A549 (cell line): Measurements from ENCODE around the gene PMPCA. TPM values are rescaled to one million over a fixed set of nuclear protein-coding genes. Genes with fewer than 3 reads are reported as not detected.

Experiments
- ATAC-seq, 2 experiments: fragments of 200-7000 bp in 1 of 2; fragments of >200 bp in 1 of 2; cut with Nextera tagmentation in 1 of 2; cut with Tn5 transposase in 1 of 2; 3 replicates each; pipeline versions ENCODE4 v1.8.0 to v1.9.1; 2018 to 2020; ENCODE audit warnings: mild to moderate bottlenecking in 1 of 2, moderate library complexity in 1 of 2
- CTCF ChIA-PET: fragments of 300-600 bp; sonication (Branson Sonifier 250); formaldehyde crosslinking; extraction: SDS; loops from one replicate; lab custom pipeline; 2021; ENCODE audit warnings: antibody characterized with exemption, inconsistent platforms; lab: Yijun Ruan, JAX
- POLR2A ChIA-PET: fragments of 350-600 bp; formaldehyde crosslinking; extraction: SDS; loops from one replicate; lab custom pipeline; 2021; ENCODE audit warnings: antibody characterized with exemption, inconsistent platforms; lab: Yijun Ruan, JAX
- DNase-seq, 2 experiments: peaks; one replicate each; pipeline versions ENCODE4 v3.0.0 to v3.0.0-alpha.2; 2011 to 2016; ENCODE audit warnings: low read depth in 1 of 2, low spot score in 1 of 2
- FAIRE-seq: peaks from 2 replicates; lab custom pipeline; 2011; peaks lifted over from hg19 to GRCh38; lab: Jason Lieb, UNC
- H3K27ac ChIP-seq, 2 experiments: fragments of >200 bp; sonication (Bioruptor Twin); formaldehyde crosslinking; 3 replicates each; pipeline ENCODE4 v1.5.1; 2016 to 2017
- H3K4me1 ChIP-seq: fragments of >200 bp; sonication (Bioruptor Twin); formaldehyde crosslinking; 3 replicates; pipeline ENCODE4 v1.6.1; 2016
- H3K4me2 ChIP-seq: fragments of >200 bp; sonication (Bioruptor Twin); formaldehyde crosslinking; 3 replicates; pipeline ENCODE4 v1.6.1; 2016
- H3K4me3 ChIP-seq: fragments of >200 bp; sonication (Bioruptor Twin); formaldehyde crosslinking; 3 replicates; pipeline ENCODE4 v1.5.1; 2016
- H3K9me3 ChIP-seq: fragments of >200 bp; sonication (Bioruptor Twin); formaldehyde crosslinking; 3 replicates; pipeline ENCODE4 v1.6.1; 2016
- CBX2 ChIP-seq: fragments of 200-600 bp; sonication (generic); IDR thresholded peaks from 2 replicates; pipeline ENCODE4 v1.6.1; 2016; ENCODE audit warnings: low read depth, mild to moderate bottlenecking, borderline replicate concordance
- CHD4 ChIP-seq: fragments of 200-600 bp; sonication (generic); IDR thresholded peaks from 2 replicates; pipeline ENCODE4 v1.6.1; 2016; ENCODE audit warnings: antibody characterized with exemption, mild to moderate bottlenecking, borderline replicate concordance
- HEYL ChIP-seq: fragments of 250-450 bp; sonication (Bioruptor Pico); IDR thresholded peaks from 2 replicates; pipeline ENCODE4 v1.8.0; 2021; ENCODE audit warnings: mild to moderate bottlenecking, moderate library complexity
- HOXA7 ChIP-seq: fragments of 250-450 bp; sonication (Bioruptor Pico); IDR thresholded peaks from 2 replicates; pipeline ENCODE4 v1.5.0; 2020; ENCODE audit warnings: mild to moderate bottlenecking, moderate library complexity
- HOXB13 ChIP-seq: fragments of 250-450 bp; sonication (Bioruptor Pico); IDR thresholded peaks from 2 replicates; pipeline ENCODE4 v1.5.0; 2020; ENCODE audit warnings: low read depth, mild to moderate bottlenecking, moderate library complexity
- JUN ChIP-seq, 2 experiments: fragments of >200 bp; sonication (Bioruptor Twin); formaldehyde crosslinking; IDR thresholded peaks; 2 replicates in 1 of 2; 3 replicates in 1 of 2; pipeline ENCODE4 v1.6.1; 2016 to 2017
- NFE2L2 ChIP-seq: fragments of 150-350 bp; conservative IDR thresholded peaks from 2 replicates; pipeline ENCODE4 v1.6.1; 2014; ENCODE audit warnings: low read length
- NPAS2 ChIP-seq: fragments of 250-450 bp; sonication (Bioruptor Pico); IDR thresholded peaks from 2 replicates; pipeline ENCODE4 v1.8.0; 2022; ENCODE audit warnings: mild to moderate bottlenecking, moderate library complexity, borderline replicate concordance
- POLR2AphosphoS2 ChIP-seq: conservative IDR thresholded peaks from 2 replicates; pipeline ENCODE4 v1.6.1; 2012; ENCODE audit warnings: low read length, improper control_type of control experiment, inconsistent platforms
- RAD21 ChIP-seq, 2 experiments: fragments of >200 bp in 1 of 2; sonication (Bioruptor Twin) in 1 of 2; formaldehyde crosslinking in 1 of 2; IDR thresholded peaks in 1 of 2; conservative IDR thresholded peaks in 1 of 2; 2 replicates in 1 of 2; 3 replicates in 1 of 2; pipeline ENCODE4 v1.6.1; 2012 to 2018; ENCODE audit warnings: inconsistent platforms in 1 of 2
- RCOR1 ChIP-seq: fragments of 150-350 bp; IDR thresholded peaks from 2 replicates; pipeline ENCODE4 v1.6.1; 2014; ENCODE audit warnings: antibody characterized with exemption, low read length, low read depth
- RFX5 ChIP-seq: fragments of 450-650 bp; IDR thresholded peaks from 2 replicates; pipeline ENCODE4 v1.7.1; 2014; ENCODE audit warnings: antibody characterized with exemption, mild to moderate bottlenecking, moderate library complexity
- TFCP2L1 ChIP-seq: fragments of 250-450 bp; sonication (Bioruptor Pico); IDR thresholded peaks from 2 replicates; pipeline ENCODE4 v1.5.0; 2021; ENCODE audit warnings: mild to moderate bottlenecking
- ZSCAN20 ChIP-seq: fragments of 250-450 bp; sonication (Bioruptor Pico); IDR thresholded peaks from 2 replicates; pipeline ENCODE4 v1.8.0; 2022; ENCODE audit warnings: mild to moderate bottlenecking, moderate library complexity
- WGBS: methylation state at CpG from one replicate; pipeline ENCODE4 v1.1.6; 2017; ENCODE audit errors: missing lambda C conversion rate; 5-methylcytosine and 5-hydroxymethylcytosine counted together
- polyA plus RNA-seq, 4 experiments: library from polyadenylated mRNA; depleted of rRNA in 3 of 4; stranded (reverse); fragments of >200 nt; fragmentation: RNase III in 1 of 4; extraction: RNeasy Plus Mini Kit Qiagen cat#74134 plus additional on column Dnase treatment in 1 of 4; gene quantifications; 2 replicates in 3 of 4; 3 replicates in 1 of 4; pipeline ENCODE4 v1.2.3, GENCODE V29; 2011 to 2017
- TF ChIP-seq, protein P1 (sequence below): fragments of >200 bp; sonication (Bioruptor Twin); formaldehyde crosslinking; IDR thresholded peaks from 3 replicates; pipeline ENCODE4 v1.6.1; 2016
- TF ChIP-seq, protein P2 (sequence below): fragments of >200 bp; sonication (Bioruptor Twin); formaldehyde crosslinking; IDR thresholded peaks from 2 replicates; pipeline ENCODE4 v1.6.1; 2016

The PMPCA gene
- polyA plus RNA-seq, 2 of the 4 experiments (the other 2 are of a cell fraction): 71.1 to 89.2 TPM

- WGBS: 94% methylated on average over 27 of the region's 28 CpGs
- ChIA-PET CTCF (interaction anchor here (0.7 to 4.5 kb wide), 13 partner anchors 9 to 253 kb away, joined by 3 to 29 read pairs (median 4); partner anchors contain the start of genes DNLZ and SNAPC4), POLR2A (interaction anchor here (0.8 to 1.5 kb wide), 2 partner anchors 9 to 29 kb away, joined by 3 to 5 read pairs; no protein-coding TSS in a partner anchor)
- DNase-seq: no peak
- Histone ChIP-seq H3K4me3 (no peak overlapping the region), H3K4me1 (no peaks in the 10 kb centered on the region), H3K4me2 (no peak overlapping the region), H3K27ac (no peak overlapping the region), H3K9me3 (no peaks in the 10 kb centered on the region)
- TF ChIP-seq, protein P1, sequence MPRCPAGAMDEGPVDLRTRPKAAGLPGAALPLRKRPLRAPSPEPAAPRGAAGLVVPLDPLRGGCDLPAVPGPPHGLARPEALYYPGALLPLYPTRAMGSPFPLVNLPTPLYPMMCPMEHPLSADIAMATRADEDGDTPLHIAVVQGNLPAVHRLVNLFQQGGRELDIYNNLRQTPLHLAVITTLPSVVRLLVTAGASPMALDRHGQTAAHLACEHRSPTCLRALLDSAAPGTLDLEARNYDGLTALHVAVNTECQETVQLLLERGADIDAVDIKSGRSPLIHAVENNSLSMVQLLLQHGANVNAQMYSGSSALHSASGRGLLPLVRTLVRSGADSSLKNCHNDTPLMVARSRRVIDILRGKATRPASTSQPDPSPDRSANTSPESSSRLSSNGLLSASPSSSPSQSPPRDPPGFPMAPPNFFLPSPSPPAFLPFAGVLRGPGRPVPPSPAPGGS: no peak
- TF ChIP-seq TFCP2L1 (CRISPR knock-in tag) (no peak), NPAS2 (no peak), HEYL (CRISPR knock-in tag) (no peak), HOXB13 (CRISPR knock-in tag) (no peak), HOXA7 (CRISPR knock-in tag) (no peak), POLR2AphosphoS2 (no peak), CHD4 (no peak), ZSCAN20 (CRISPR knock-in tag) (no peak)
- TF ChIP-seq, protein P2, sequence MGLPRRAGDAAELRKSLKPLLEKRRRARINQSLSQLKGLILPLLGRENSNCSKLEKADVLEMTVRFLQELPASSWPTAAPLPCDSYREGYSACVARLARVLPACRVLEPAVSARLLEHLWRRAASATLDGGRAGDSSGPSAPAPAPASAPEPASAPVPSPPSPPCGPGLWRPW: no peak
- no peak for FAIRE-seq
- ATAC-seq: peak in 1 of 2 experiments; percentile 25; a peak in 2 of 6 replicates
These were observed 18.5 kb upstream of the PMPCA start for GRCh38 chr9:136391737-136392537.

DNA sequence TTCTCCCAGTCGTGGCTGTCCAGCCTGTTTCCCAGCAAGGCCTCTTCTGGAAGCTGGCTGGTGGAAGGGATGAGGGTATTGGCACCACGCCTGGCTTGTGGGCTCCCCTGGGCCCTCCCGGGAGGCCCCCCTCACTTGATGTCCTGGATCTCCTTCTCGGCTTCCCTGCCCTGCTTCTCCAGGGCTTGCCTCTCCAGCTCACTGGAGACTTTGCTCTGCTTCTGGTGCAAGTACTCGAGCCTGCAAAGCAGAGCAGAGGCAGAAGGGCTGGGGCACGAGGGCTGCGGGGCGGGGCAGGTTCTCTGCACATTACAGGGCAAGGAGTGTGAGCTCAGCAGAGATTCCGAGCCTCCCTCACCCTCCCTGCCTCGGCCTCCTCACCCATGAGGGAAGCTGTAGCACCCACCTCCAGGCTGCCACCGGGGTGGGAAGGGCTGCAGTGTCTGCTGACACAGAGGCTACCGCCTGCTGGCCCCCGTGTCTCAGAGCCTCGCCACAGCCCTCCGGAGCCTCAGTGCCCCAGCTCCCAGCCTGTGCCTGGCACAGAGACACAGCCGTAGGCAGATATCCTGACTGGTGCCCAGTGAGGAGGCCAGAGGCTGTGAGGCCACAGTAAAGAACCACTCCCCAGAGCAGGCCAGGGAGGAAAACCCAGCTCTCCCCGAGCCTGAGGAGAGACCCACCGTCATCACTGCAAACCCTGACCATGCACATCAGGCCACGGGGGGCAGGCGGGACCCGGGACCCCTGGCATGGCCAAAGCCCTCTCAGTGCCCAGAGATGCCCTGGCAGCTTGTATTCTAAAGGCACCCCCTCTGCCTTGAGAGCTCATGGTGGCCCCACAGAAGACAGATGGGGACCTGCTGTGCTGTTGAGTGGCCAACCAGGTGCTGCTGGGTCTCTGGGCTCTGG, 17.7 kb upstream of the PMPCA start:
- CTCF ChIA-PET: interaction anchor here (0.9 to 4.5 kb wide), 15 partner anchors 8 to 426 kb away, joined by 3 to 29 read pairs (median 3); partner anchors contain the start of genes DNLZ, ENTR1, PMPCA and SNAPC4
- POLR2A ChIA-PET: interaction anchor here (0.8 to 1.5 kb wide), 2 partner anchors 8 to 30 kb away, joined by 3 to 5 read pairs; no protein-coding TSS in a partner anchor
- FAIRE-seq: no peak

GRCh38 chr9:136393531-136393930, 16.9 kb upstream of the PMPCA start:
- FAIRE-seq: no peak
- whole genome bisulfite sequencing: 88% methylated on average over 15 of the region's 17 CpGs
- CTCF ChIA-PET: interaction anchor here (1.0 to 8.9 kb wide), 10 partner anchors 8 to 426 kb away, joined by 3 to 100 read pairs (median 3); partner anchors contain the start of genes DNLZ, ENTR1, PMPCA and SNAPC4

More for the DNA sequence above, 17.7 kb upstream of the PMPCA start:
- Histone ChIP-seq H3K27ac (no peak overlapping the region), H3K4me3 (no peak overlapping the region), H3K4me2 (no peak overlapping the region), H3K9me3 (no peaks in the 10 kb centered on the region), H3K4me1 (no peaks in the 10 kb centered on the region)
- ATAC-seq: peak in 1 of 2 experiments; percentile 28; a peak in 3 of 6 replicates
- WGBS: 90% methylated on average over 20 of the region's 21 CpGs
- TF ChIP-seq, protein P1: no peak
- TF ChIP-seq POLR2AphosphoS2: no peak
- TF ChIP-seq JUN (IDR thresholded peaks at IDR 0.05): no peak
- no peak for TF ChIP-seq CBX2
- DNase-seq: no peak

More at GRCh38 chr9:136393531-136393930, 16.9 kb upstream of the PMPCA start:
- Histone ChIP-seq H3K4me2 (no peak overlapping the region), H3K4me1 (peaks cover 4% of the 10 kb centered on the region; the same call in 2 of the 3 replicates), H3K9me3 (no peaks in the 10 kb centered on the region), H3K4me3 (no peak overlapping the region), H3K27ac (no peak overlapping the region)
- TF ChIP-seq RFX5: no peak
- no peak for TF ChIP-seq NFE2L2
- 0 out of 5 replicates have a peak, but pooled peaks of 1 of the 2 experiments have one; percentile 4 for TF ChIP-seq JUN (IDR thresholded peaks at IDR 0.05)
- no peak for TF ChIP-seq RCOR1
- no peak for TF ChIP-seq CHD4
- TF ChIP-seq RAD21 (conservative IDR thresholded peaks at IDR 0.05 in 1 of 2, IDR thresholded peaks at IDR 0.05 in 1 of 2): no peak
- ATAC-seq: no peak
- POLR2A ChIA-PET: no interaction called here
- DNase-seq: no peak
